Skin of body (tissue), 2 donors: Measurements from ENCODE around the gene GAK. TPM values are rescaled to one million over a fixed set of nuclear protein-coding genes. Genes with fewer than 3 reads are reported as not detected.

Experiments used
- DNase-seq: peaks from one replicate; lab custom pipeline; 2025; lab: John Stamatoyannopoulos, UW
- total RNA-seq: library from RNA; depleted of rRNA; stranded (reverse); fragments of >200 nt; gene quantifications from one replicate; pipeline ENCODE4 v1.2.3, GENCODE V29; 2014

Gene GAK
- total RNA-seq, 1 donor from 2014 or later = 45.2 TPM

- DNase-seq = no peak
Observed at GRCh38 chr4:831483-831805, 100.7 kb downstream of the GAK start.

- no peak for DNase-seq
Observed at GRCh38 chr4:830601-831482, 101.3 kb downstream of the GAK start.

- no peak for DNase-seq
Observed at GRCh38 chr4:829761-830600, 102.1 kb downstream of the GAK start.

- no peak for DNase-seq
Observed at GRCh38 chr4:829291-829690, 102.8 kb downstream of the GAK start.

GRCh38 chr4:828641-829271 is 103.4 kb downstream of the GAK start:
- no peak for DNase-seq

GRCh38 chr4:827209-828081 is 104.7 kb downstream of the GAK start:
- no peak for DNase-seq

GRCh38 chr4:826508-827208 is 105.5 kb downstream of the GAK start:
- DNase-seq = no peak

GRCh38 chr4:825971-826330 is 106.2 kb downstream of the GAK start, which contains the start of gene CPLX1:
Gene CPLX1, minus strand, starts transcription at chr4:826129. Its CDS starts 1,607 bp downstream, at chr4:824522.
- no peak for DNase-seq

GRCh38 chr4:825063-825970 is 106.8 kb downstream of the GAK start:
- DNase-seq = peak; percentile 3

GRCh38 chr4:824461-825062 is 107.6 kb downstream of the GAK start:
- DNase-seq = no peak

GRCh38 chr4:823761-824460 is 108.2 kb downstream of the GAK start:
- no peak for DNase-seq

- DNase-seq = no peak
Observed at GRCh38 chr4:823176-823760, 108.8 kb downstream of the GAK start.

GRCh38 chr4:822361-823175 is 109.5 kb downstream of the GAK start:
- DNase-seq = no peak

GRCh38 chr4:821631-822030 is 110.5 kb downstream of the GAK start:
- no peak for DNase-seq

- DNase-seq = no peak
Observed at GRCh38 chr4:821181-821591, 110.9 kb downstream of the GAK start.

- no peak for DNase-seq
Observed at GRCh38 chr4:820230-821172, 111.6 kb downstream of the GAK start.
